SH-SY5Y (cell line): ENCODE measurements around the gene SGCE.

Source experiments
- GATA2 ChIP-seq: IDR thresholded peaks from 2 replicates; pipeline ENCODE4 v1.6.1; 2011; ENCODE audit warnings: mild to moderate bottlenecking, low read depth, low read length
- GATA3 ChIP-seq: IDR thresholded peaks from 2 replicates; pipeline ENCODE4 v1.6.1; 2011; ENCODE audit warnings: low read depth, mild to moderate bottlenecking, low read length, moderate library complexity

DNA sequence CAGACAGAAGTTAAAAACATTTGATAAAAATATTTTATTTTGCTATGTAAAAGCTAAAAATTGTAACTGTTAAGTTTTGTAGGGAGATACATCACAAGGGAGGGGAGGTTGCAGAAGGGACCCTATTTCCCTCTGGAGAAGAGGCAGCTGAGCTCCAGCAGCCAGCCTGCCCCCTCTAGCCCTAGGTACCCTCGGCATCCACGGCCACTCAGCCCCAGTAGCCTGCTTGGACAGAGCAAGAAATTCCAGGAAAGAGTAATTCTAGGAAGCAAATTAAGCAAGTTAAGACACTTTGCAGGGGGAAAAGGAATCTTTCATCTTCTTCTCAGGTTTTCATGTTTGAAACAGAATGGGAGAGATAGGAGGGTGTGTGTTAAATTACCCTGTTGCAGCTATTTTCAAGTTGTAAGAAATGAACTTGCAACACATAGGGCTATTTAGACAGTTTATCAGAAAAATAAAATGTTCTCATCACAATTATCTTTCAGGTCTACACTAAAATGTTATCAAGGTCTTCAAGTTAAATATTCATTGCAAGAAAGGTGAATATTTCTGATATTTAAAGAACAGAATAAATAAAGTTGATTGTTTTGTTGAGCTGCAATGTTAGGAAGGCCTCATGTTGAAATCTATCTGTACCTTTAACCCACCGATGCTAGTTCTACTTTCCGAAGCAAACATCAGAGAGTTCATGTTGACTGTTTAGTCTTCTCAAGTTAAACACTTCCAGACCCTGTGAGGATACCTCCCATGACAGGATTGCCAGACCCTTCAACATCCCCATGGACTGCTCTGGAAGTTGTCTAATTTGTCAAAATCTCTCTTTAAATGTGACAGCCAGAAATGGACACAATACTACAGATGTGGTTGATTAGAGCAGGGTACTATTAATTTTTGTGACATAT, 5.5 kb downstream of the SGCE start:
- TF ChIP-seq GATA3 (peak; percentile 87), GATA2 (peak; percentile 76)
